Cardiac muscle cell (in vitro differentiated cells and primary cell): Measurements from ENCODE around the gene PTTG1IP. TPM values are rescaled to one million over a fixed set of nuclear protein-coding genes. Genes with fewer than 3 reads are reported as not detected.
A peak's percentile ranks its signal among the peaks of the same experiment; 100 is the strongest.

ENCODE experiments used
- DNase-seq, 2 donors: peaks; one replicate each; pipeline versions ENCODE4 v3.0.0 to v3.0.0-alpha.2; 2010 to 2017; ENCODE audit warnings: low read depth in 1 of 2, low spot score in 1 of 2
- H3K27ac ChIP-seq: fragments of 200-600 bp; sonication (generic); 2 replicates; pipeline ENCODE4 v1.5.1; 2016
- H3K27me3 ChIP-seq: fragments of 200-600 bp; sonication (generic); 2 replicates; pipeline ENCODE4 v1.6.0; 2016; ENCODE audit warnings: control low read depth
- H3K36me3 ChIP-seq: fragments of 200-600 bp; sonication (generic); 2 replicates; pipeline ENCODE4 v1.5.1; 2016; ENCODE audit warnings: control low read depth
- H3K4me1 ChIP-seq: fragments of 200-600 bp; sonication (generic); 2 replicates; pipeline ENCODE4 v1.8.1; 2017; ENCODE audit warnings: low read depth, mild to moderate bottlenecking, mixed run types
- H3K4me3 ChIP-seq: fragments of 200-600 bp; sonication (generic); 2 replicates; pipeline ENCODE4 v1.5.1; 2016; ENCODE audit warnings: mild to moderate bottlenecking
- H3K9me3 ChIP-seq: fragments of 200-600 bp; sonication (generic); 2 replicates; pipeline ENCODE4 v1.5.1; 2017; ENCODE audit warnings: low read depth, mild to moderate bottlenecking, control low read depth
- CTCF ChIP-seq: IDR thresholded peaks from 2 replicates; pipeline ENCODE4 v1.5.1; 2012; ENCODE audit warnings: low read depth, mild to moderate bottlenecking, low read length
- polyA plus RNA-seq: library from polyadenylated mRNA; unstranded; fragments of >200 nt; fragmentation: Nextera tagmentation; extraction: Ambion mirVana; gene quantifications from 2 replicates; pipeline ENCODE4 v1.2.1, GENCODE V29; 2016
- total RNA-seq: library from RNA; depleted of rRNA; stranded (reverse); fragments of >200 nt; gene quantifications from 2 replicates; pipeline ENCODE4 v1.2.3, GENCODE V29; 2016

Gene PTTG1IP
- total and polyA plus RNA-seq, 2 experiments from 2014 or later = 204 to 253 TPM

GRCh38 chr21:44820851-44821250 lies 52.6 kb downstream of the PTTG1IP start:
- TF ChIP-seq CTCF = no peak
- Histone ChIP-seq H3K9me3 (no peaks in the 10 kb centered on the region), H3K27me3 (no peaks in the 10 kb centered on the region), H3K4me3 (no peak overlapping the region), H3K36me3 (no peaks in the 10 kb centered on the region), H3K4me1 (peaks cover 3% of the 10 kb centered on the region), H3K27ac (no peak overlapping the region)
- DNase-seq = no peak

GRCh38 chr21:44819283-44820243 lies 53.9 kb downstream of the PTTG1IP start:
- Histone ChIP-seq H3K4me3 (no peak overlapping the region), H3K27ac (no peak overlapping the region)

DNA sequence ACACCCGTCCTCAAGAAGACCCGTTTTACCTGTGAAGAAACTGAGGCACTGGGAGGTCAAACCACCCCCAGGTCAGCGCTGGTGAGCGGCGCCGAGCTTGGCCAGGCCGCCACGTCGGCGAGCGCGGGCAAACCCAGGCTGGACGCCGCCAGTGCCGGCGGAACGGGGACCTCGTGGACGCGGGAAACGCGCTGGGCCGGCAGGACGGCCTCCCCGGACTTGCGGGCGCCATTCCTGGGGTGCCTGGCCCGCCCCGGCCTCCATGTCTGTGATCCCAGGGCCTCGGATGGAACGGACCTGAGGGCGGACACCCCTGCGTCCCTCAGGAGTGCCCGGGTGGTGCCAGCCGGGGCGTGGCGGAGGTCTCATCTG lies 54.9 kb downstream of the PTTG1IP start:
- DNase-seq = no peak
- Histone ChIP-seq H3K9me3 (no peaks in the 10 kb centered on the region), H3K27ac (no peak overlapping the region), H3K27me3 (no peaks in the 10 kb centered on the region), H3K4me3 (peak overlapping the region; percentile 82), H3K36me3 (no peaks in the 10 kb centered on the region), H3K4me1 (peaks cover 3% of the 10 kb centered on the region)
- TF ChIP-seq CTCF = no peak

More at GRCh38 chr21:44819283-44820243, 53.9 kb downstream of the PTTG1IP start:
- Histone ChIP-seq H3K27me3 (no peaks in the 10 kb centered on the region), H3K9me3 (no peaks in the 10 kb centered on the region), H3K4me1 (peaks cover 3% of the 10 kb centered on the region), H3K36me3 (no peaks in the 10 kb centered on the region)
- DNase-seq = no peak
- TF ChIP-seq CTCF = no peak

DNA sequence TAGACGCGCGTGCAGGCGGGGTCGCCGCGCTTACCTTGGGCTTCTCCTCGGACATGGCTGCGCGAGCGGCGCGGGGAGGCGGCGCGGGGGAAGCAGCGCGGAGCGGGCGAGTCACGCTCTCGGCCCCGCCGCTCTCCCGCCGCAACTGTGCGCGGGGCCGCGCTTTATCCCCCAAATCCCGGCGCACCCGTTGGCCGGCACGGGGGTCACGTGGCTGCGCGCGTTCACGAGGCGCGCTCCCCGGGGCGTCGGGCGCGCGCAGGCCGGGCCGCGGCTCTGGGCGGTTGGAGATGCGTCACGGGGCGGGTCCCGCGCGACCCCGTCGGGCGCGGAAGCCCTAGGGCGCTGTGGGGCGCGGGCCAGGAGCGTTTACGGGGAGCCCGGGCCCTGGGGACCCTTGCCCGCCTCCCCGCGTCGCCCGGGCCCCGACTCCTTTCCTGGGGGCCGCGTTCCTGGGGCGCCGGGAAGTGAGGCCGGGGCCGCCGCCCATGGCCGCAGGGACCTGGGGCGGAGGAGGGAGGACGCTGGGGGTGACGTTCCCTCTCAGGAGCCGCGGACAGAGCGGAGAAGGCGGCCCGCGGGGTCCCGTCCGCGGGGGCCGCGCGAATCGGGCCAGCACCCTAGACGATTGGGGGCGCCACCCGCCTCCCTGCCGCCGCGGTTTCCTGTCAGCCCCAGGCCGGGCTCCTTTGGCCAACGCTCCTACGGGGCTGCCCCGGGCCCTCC lies 55.4 kb downstream of the PTTG1IP start, which contains the start of gene SUMO3:
SUMO3 (minus strand) TSS at position 149 of the 726 bp plus-strand sequence; CDS start at position 55, 94 bp downstream.
- H3K4me1 ChIP-seq = peaks cover 3% of the 10 kb centered on the region
- no peaks in the 10 kb centered on the region for H3K27me3 ChIP-seq
- H3K36me3 ChIP-seq = no peaks in the 10 kb centered on the region
- peak within 1 kb of the TSS; percentile 70 for H3K27ac ChIP-seq
- peak within 1 kb of the TSS; percentile 82 for H3K4me3 ChIP-seq
- no peaks in the 10 kb centered on the region for H3K9me3 ChIP-seq
- peak; percentile 79 to 86 for DNase-seq
- TF ChIP-seq CTCF = no peak

GRCh38 chr21:44817506-44817880 lies 56.0 kb downstream of the PTTG1IP start:
- H3K4me1 ChIP-seq = peaks cover 3% of the 10 kb centered on the region
- DNase-seq = peak; percentile 91 to 93
- no peaks in the 10 kb centered on the region for H3K27me3 ChIP-seq
- H3K9me3 ChIP-seq = no peaks in the 10 kb centered on the region
- no peak overlapping the region for H3K27ac ChIP-seq
- peak overlapping the region; percentile 82 for H3K4me3 ChIP-seq
- H3K36me3 ChIP-seq = no peaks in the 10 kb centered on the region
- no peak for TF ChIP-seq CTCF
